Calu3 (cell line): Measurements from ENCODE around the gene TNFSF15. TPM values are rescaled to one million over a fixed set of nuclear protein-coding genes. Genes with fewer than 3 reads are reported as not detected.
"Not testable (repeated sequence)": the region's sequence is repeated elsewhere in the genome, so short reads cannot be mapped to it uniquely, and the experiment has no call there.

Experiments
- BruUV-seq: library from RNA; stranded (reverse); fragments of 400-500 nt; replicated peaks from 2 replicates; lab custom pipeline; 2021; lab: Mats Ljungman, UMichigan
- CTCF ChIA-PET: fragments of 300-600 bp; sonication (Branson Sonifier 250); formaldehyde crosslinking; loops from one replicate; lab custom pipeline; 2022; ENCODE audit warnings: antibody characterized with exemption; lab: Charles Lee
- DNase-seq: peaks from one replicate; pipeline ENCODE4 v3.0.0; 2022
- H3K27ac Mint-ChIP-seq: one replicate; pipeline ENCODE4 v1.8.0; 2022; ENCODE audit warnings: mixed read lengths; ENCODE audit not compliant: unreplicated experiment
- H3K27me3 Mint-ChIP-seq: one replicate; pipeline ENCODE4 v1.8.0; 2022; ENCODE audit warnings: mixed read lengths; ENCODE audit not compliant: unreplicated experiment
- H3K36me3 Mint-ChIP-seq: one replicate; pipeline ENCODE4 v1.8.0; 2022; ENCODE audit warnings: mild to moderate bottlenecking, moderate library complexity, mixed read lengths; ENCODE audit not compliant: insufficient read depth, unreplicated experiment
- H3K4me1 Mint-ChIP-seq: one replicate; pipeline ENCODE4 v1.8.0; 2022; ENCODE audit warnings: mild to moderate bottlenecking, low read depth, mixed read lengths; ENCODE audit not compliant: unreplicated experiment
- H3K4me3 Mint-ChIP-seq: one replicate; pipeline ENCODE4 v1.8.0; 2022; ENCODE audit warnings: mild to moderate bottlenecking, low read depth, moderate library complexity, mixed read lengths; ENCODE audit not compliant: unreplicated experiment
- H3K9me3 Mint-ChIP-seq: one replicate; pipeline ENCODE4 v1.8.0; 2022; ENCODE audit warnings: low read depth, mixed read lengths; ENCODE audit not compliant: unreplicated experiment
- intact Hi-C: fragments of 100-400 bp; cut with micrococcal nuclease; formaldehyde crosslinking; loops from one replicate; pipeline ENCODE4 v1.10.0; 2022; ENCODE audit not compliant: unreplicated experiment
- total RNA-seq: library from RNA; stranded (reverse); gene quantifications from 2 replicates; pipeline ENCODE4 v1.2.3, GENCODE V29; 2022
- TF ChIP-seq, protein P1 (sequence below): fragments of 200-600 bp; IDR thresholded peaks from one replicate; pipeline ENCODE4 v1.8.0; 2022; ENCODE audit warnings: antibody characterized with exemption; ENCODE audit not compliant: unreplicated experiment

The TNFSF15 gene
- total RNA-seq, 1 experiment from 2014 or later = 4.9 TPM

DNA sequence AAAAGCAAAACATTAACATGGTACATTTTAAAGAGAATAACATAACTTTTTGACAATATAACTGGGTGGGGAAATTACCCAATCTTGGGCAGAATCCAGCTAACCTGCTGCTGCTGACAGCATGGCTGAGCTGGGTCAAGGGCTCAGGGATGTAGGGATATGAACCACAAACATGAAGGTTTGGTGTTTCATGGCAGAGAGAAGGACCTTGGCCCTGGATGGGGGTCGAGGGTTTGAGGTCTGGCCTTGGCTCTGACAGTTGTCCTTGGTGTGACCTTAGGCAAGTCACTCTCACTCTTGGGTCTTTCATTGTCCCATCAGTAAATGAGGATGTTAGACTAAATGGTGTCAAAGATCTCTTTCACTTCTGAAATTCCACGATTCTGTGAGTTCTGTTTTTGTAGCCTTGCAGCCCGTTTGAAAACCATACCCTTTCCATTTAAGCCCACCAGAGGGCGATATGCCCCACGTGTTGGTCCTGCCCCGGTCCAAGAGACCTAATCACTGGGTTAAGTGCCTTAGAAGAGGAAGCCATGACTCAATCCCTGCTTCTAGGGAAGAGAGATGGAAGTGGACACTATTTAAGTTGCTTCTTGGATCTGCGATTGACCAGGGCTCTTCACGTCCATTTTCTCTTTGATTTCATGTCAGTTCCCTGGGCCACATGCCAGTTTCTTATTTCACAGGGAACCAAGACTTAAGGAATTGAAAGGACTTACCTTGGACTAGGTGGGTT is 67.1 kb downstream of the TNFSF15 start:
- Mint-ChIP-seq H3K27me3 (no peaks in the 10 kb centered on the region), H3K4me1 (no peaks in the 10 kb centered on the region), H3K27ac (no peak overlapping the region), H3K4me3 (no peak overlapping the region), H3K9me3 (no peaks in the 10 kb centered on the region), H3K36me3 (no peaks in the 10 kb centered on the region)
- no TSS peak for BruUV-seq
- CTCF ChIA-PET = interaction anchor here (1.2 to 1.3 kb wide), 2 partner anchors 60 to 168 kb away, joined by 3 to 5 read pairs; no protein-coding TSS in a partner anchor
- TF ChIP-seq, protein P1, sequence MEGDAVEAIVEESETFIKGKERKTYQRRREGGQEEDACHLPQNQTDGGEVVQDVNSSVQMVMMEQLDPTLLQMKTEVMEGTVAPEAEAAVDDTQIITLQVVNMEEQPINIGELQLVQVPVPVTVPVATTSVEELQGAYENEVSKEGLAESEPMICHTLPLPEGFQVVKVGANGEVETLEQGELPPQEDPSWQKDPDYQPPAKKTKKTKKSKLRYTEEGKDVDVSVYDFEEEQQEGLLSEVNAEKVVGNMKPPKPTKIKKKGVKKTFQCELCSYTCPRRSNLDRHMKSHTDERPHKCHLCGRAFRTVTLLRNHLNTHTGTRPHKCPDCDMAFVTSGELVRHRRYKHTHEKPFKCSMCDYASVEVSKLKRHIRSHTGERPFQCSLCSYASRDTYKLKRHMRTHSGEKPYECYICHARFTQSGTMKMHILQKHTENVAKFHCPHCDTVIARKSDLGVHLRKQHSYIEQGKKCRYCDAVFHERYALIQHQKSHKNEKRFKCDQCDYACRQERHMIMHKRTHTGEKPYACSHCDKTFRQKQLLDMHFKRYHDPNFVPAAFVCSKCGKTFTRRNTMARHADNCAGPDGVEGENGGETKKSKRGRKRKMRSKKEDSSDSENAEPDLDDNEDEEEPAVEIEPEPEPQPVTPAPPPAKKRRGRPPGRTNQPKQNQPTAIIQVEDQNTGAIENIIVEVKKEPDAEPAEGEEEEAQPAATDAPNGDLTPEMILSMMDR = peak; percentile 60
- DNase-seq = peak; percentile 69
- intact Hi-C loops = loop anchor here (1.0 to 2.0 kb wide), 3 partner anchors 58 to 276 kb away; no protein-coding TSS in a partner anchor

DNA sequence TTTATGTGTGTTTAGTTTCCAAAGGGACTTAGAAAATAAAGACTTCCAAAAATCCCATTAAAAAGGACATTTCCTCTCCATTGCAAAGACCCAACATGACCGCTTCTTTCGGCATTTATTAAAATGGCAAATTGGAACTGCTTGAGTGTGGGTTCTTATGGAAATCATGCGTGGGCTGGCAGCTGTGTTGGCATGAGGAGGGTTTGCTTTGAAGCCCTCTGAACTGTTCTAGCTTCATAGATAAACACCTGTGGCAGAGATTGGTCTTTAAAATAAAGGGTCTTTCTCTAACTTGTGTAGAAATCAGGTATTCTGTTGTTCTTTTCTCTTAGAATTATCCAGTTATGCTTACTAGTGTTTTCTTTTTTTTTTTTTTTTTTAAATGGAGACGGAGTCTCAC is 68.0 kb downstream of the TNFSF15 start:
- Mint-ChIP-seq H3K27me3 (no peaks in the 10 kb centered on the region), H3K36me3 (no peaks in the 10 kb centered on the region), H3K9me3 (no peaks in the 10 kb centered on the region), H3K4me1 (no peaks in the 10 kb centered on the region), H3K27ac (no peak overlapping the region), H3K4me3 (no peak overlapping the region)
- DNase-seq = no peak
- intact Hi-C loops = loop anchor here (2.0 kb wide), 1 partner anchor 57 kb away; no protein-coding TSS in a partner anchor
- TF ChIP-seq, protein P1 = no peak
- CTCF ChIA-PET = interaction anchor here (0.6 to 1.3 kb wide), 4 partner anchors 61 to 201 kb away, joined by 3 to 7 read pairs (median 4); no protein-coding TSS in a partner anchor
- BruUV-seq = no TSS peak

DNA sequence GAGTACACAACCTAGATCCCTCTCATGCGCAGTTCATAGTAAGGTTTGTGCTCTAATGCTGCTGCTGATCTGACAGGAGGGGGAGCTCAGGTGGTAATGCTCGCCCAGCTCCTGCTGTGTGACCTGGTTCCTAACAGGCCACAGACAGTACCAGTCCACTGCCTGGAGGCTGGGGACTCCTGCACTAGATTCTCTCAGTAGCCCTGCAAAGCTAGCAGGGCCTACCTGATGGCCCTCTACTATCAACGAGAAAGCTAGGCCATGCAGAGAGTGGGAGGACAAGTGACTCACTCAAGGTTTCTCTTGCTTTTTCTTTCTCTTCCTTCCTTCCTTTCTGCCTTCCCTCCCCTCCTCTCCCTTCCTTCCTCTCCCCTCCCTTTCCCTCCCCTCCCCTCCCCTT is 68.7 kb downstream of the TNFSF15 start:
- intact Hi-C loops = no loop called here
- H3K4me1 Mint-ChIP-seq = no peaks in the 10 kb centered on the region
- DNase-seq = no peak
- H3K9me3 Mint-ChIP-seq = no peaks in the 10 kb centered on the region
- H3K4me3 Mint-ChIP-seq = no peak overlapping the region
- no peaks in the 10 kb centered on the region for H3K27me3 Mint-ChIP-seq
- BruUV-seq = no TSS peak
- CTCF ChIA-PET = no interaction called here
- H3K27ac Mint-ChIP-seq = no peak overlapping the region
- H3K36me3 Mint-ChIP-seq = no peaks in the 10 kb centered on the region
- TF ChIP-seq, protein P1 = no peak

DNA sequence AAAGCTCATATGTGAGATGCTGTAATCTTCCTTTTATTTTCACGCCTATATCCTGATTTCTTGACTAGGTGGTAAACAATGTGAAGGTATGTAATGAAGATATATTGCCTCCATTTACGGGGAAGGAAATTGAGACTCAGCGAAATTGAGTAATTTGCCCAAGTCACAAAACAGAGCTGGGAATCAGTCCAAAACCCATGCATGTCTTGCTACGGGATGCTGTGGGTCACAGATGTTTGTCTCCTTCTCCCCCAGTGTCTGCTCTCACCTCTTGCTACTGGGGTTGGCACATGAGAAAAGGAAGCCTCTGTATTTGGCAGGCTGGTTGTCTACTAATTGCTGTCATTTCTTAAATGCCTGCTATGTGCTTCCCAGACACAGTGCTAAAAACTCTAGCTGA is 70.1 kb downstream of the TNFSF15 start:
- no peak overlapping the region for H3K4me3 Mint-ChIP-seq
- H3K27ac Mint-ChIP-seq = no peak overlapping the region
- no peaks in the 10 kb centered on the region for H3K27me3 Mint-ChIP-seq
- no peaks in the 10 kb centered on the region for H3K9me3 Mint-ChIP-seq
- TF ChIP-seq, protein P1 = no peak
- CTCF ChIA-PET = no interaction called here
- BruUV-seq = no TSS peak
- DNase-seq = no peak
- H3K36me3 Mint-ChIP-seq = no peaks in the 10 kb centered on the region
- intact Hi-C loops = no loop called here
- H3K4me1 Mint-ChIP-seq = no peaks in the 10 kb centered on the region

DNA sequence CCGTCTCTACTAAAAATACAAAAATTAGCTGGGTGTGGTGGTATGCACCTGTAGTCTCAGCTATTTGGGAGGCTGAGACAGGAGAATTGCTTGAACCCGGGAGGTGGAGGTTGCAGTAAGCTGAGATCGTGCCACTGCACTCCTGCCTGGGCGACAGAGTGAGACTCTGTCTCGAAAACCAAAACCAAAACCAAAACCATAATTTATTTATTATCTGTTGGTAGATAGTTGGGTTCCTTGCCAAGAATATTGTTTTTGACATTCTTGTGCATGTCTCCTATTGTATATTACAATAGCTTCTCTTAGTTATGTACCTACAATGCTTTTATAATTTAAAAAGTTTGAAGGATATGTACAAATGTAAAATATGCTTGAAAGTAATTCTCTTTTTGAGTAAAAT is 70.7 kb downstream of the TNFSF15 start:
- H3K27me3 Mint-ChIP-seq, H3K36me3 Mint-ChIP-seq, DNase-seq, H3K27ac Mint-ChIP-seq, BruUV-seq, H3K9me3 Mint-ChIP-seq, H3K4me1 Mint-ChIP-seq, intact Hi-C loops, CTCF ChIA-PET, H3K4me3 Mint-ChIP-seq: not testable (repeated sequence)
